A549 (cell line): ENCODE results near the gene THEM4. TPM values are rescaled to one million over a fixed set of nuclear protein-coding genes. Genes with fewer than 3 reads are reported as not detected.

Experiments
- ATAC-seq, 2 experiments: fragments of 200-7000 bp in 1 of 2; fragments of >200 bp in 1 of 2; cut with Nextera tagmentation in 1 of 2; cut with Tn5 transposase in 1 of 2; 3 replicates each; pipeline versions ENCODE4 v1.8.0 to v1.9.1; 2018 to 2020; ENCODE audit warnings: mild to moderate bottlenecking in 1 of 2, moderate library complexity in 1 of 2
- CTCF ChIA-PET: fragments of 300-600 bp; sonication (Branson Sonifier 250); formaldehyde crosslinking; extraction: SDS; loops from one replicate; lab custom pipeline; 2021; ENCODE audit warnings: antibody characterized with exemption, inconsistent platforms; lab: Yijun Ruan, JAX
- POLR2A ChIA-PET: fragments of 350-600 bp; formaldehyde crosslinking; extraction: SDS; loops from one replicate; lab custom pipeline; 2021; ENCODE audit warnings: antibody characterized with exemption, inconsistent platforms; lab: Yijun Ruan, JAX
- DNase-seq, 2 experiments: peaks; one replicate each; pipeline versions ENCODE4 v3.0.0 to v3.0.0-alpha.2; 2011 to 2016; ENCODE audit warnings: low read depth in 1 of 2, low spot score in 1 of 2
- FAIRE-seq: peaks from 2 replicates; lab custom pipeline; 2011; peaks lifted over from hg19 to GRCh38; lab: Jason Lieb, UNC
- H3K27ac ChIP-seq, 2 experiments: fragments of >200 bp; sonication (Bioruptor Twin); formaldehyde crosslinking; 3 replicates each; pipeline ENCODE4 v1.5.1; 2016 to 2017
- H3K4me1 ChIP-seq: fragments of >200 bp; sonication (Bioruptor Twin); formaldehyde crosslinking; 3 replicates; pipeline ENCODE4 v1.6.1; 2016
- H3K4me2 ChIP-seq: fragments of >200 bp; sonication (Bioruptor Twin); formaldehyde crosslinking; 3 replicates; pipeline ENCODE4 v1.6.1; 2016
- H3K4me3 ChIP-seq: fragments of >200 bp; sonication (Bioruptor Twin); formaldehyde crosslinking; 3 replicates; pipeline ENCODE4 v1.5.1; 2016
- H3K9me3 ChIP-seq: fragments of >200 bp; sonication (Bioruptor Twin); formaldehyde crosslinking; 3 replicates; pipeline ENCODE4 v1.6.1; 2016
- CHD2 ChIP-seq: fragments of 150-350 bp; IDR thresholded peaks from 2 replicates; pipeline ENCODE4 v1.6.1; 2014; ENCODE audit warnings: low read length; ENCODE audit not compliant: partially characterized antibody
- EHF ChIP-seq: fragments of 250-450 bp; sonication (Bioruptor Pico); IDR thresholded peaks from 2 replicates; pipeline ENCODE4 v1.5.0; 2020; ENCODE audit warnings: mild to moderate bottlenecking
- EHMT2 ChIP-seq: fragments of 200-600 bp; sonication (generic); IDR thresholded peaks from 2 replicates; pipeline ENCODE4 v1.6.1; 2016; ENCODE audit warnings: antibody characterized with exemption, low read depth, mild to moderate bottlenecking, moderate library complexity
- ESRRA ChIP-seq: fragments of 150-350 bp; IDR thresholded peaks from 2 replicates; pipeline ENCODE4 v1.6.1; 2014; ENCODE audit warnings: mild to moderate bottlenecking, low read length, borderline replicate concordance
- FOSB ChIP-seq: fragments of 250-450 bp; sonication (Bioruptor Pico); IDR thresholded peaks from 2 replicates; pipeline ENCODE4 v1.5.0; 2020; ENCODE audit warnings: mild to moderate bottlenecking, moderate library complexity
- FOSL2 ChIP-seq, 2 experiments: fragments of 450-650 bp in 1 of 2; fragments of >200 bp in 1 of 2; sonication (Bioruptor Twin) in 1 of 2; formaldehyde crosslinking; IDR thresholded peaks; 2 replicates each; pipeline versions ENCODE4 v1.5.0 to v1.6.1; 2016 to 2020; ENCODE audit warnings: mild to moderate bottlenecking in 1 of 2, moderate library complexity in 1 of 2
- FOXS1 ChIP-seq: fragments of 250-450 bp; sonication (Bioruptor Pico); IDR thresholded peaks from 2 replicates; pipeline ENCODE4 v1.5.0; 2020; ENCODE audit warnings: mild to moderate bottlenecking, moderate library complexity
- GATA3 ChIP-seq: IDR thresholded peaks from 2 replicates; pipeline ENCODE4 v1.6.1; 2012; ENCODE audit warnings: borderline replicate concordance
- HOXA7 ChIP-seq: fragments of 250-450 bp; sonication (Bioruptor Pico); IDR thresholded peaks from 2 replicates; pipeline ENCODE4 v1.5.0; 2020; ENCODE audit warnings: mild to moderate bottlenecking, moderate library complexity
- HOXB13 ChIP-seq: fragments of 250-450 bp; sonication (Bioruptor Pico); IDR thresholded peaks from 2 replicates; pipeline ENCODE4 v1.5.0; 2020; ENCODE audit warnings: low read depth, mild to moderate bottlenecking, moderate library complexity
- HOXB5 ChIP-seq: fragments of 250-450 bp; sonication (Bioruptor Pico); IDR thresholded peaks from 2 replicates; pipeline ENCODE4 v1.5.0; 2020; ENCODE audit warnings: mild to moderate bottlenecking, moderate library complexity
- JUNB ChIP-seq: fragments of >200 bp; sonication (Bioruptor Twin); formaldehyde crosslinking; IDR thresholded peaks from 2 replicates; pipeline ENCODE4 v1.6.1; 2016
- KDM1A ChIP-seq: fragments of 200-600 bp; sonication (generic); IDR thresholded peaks from 2 replicates; pipeline ENCODE4 v1.6.1; 2016; ENCODE audit warnings: low read depth, mild to moderate bottlenecking
- MAFK ChIP-seq: fragments of 450-650 bp; IDR thresholded peaks from 2 replicates; pipeline ENCODE4 v1.6.1; 2014; ENCODE audit not compliant: partially characterized antibody
- MAZ ChIP-seq: fragments of 150-350 bp; IDR thresholded peaks from 2 replicates; pipeline ENCODE4 v1.6.1; 2014; ENCODE audit warnings: antibody characterized with exemption, low read depth, low read length, borderline replicate concordance
- MYC ChIP-seq: IDR thresholded peaks from 2 replicates; pipeline ENCODE4 v1.6.1; 2012; ENCODE audit warnings: mild to moderate bottlenecking, inconsistent platforms, low read length, improper control_type of control experiment, borderline replicate concordance
- NR3C1 ChIP-seq: fragments of >200 bp; sonication (Bioruptor Twin); formaldehyde crosslinking; IDR thresholded peaks from 3 replicates; pipeline ENCODE4 v1.6.1; 2017
- PHF8 ChIP-seq: fragments of 200-600 bp; sonication (generic); IDR thresholded peaks from 2 replicates; pipeline ENCODE4 v1.6.1; 2016; ENCODE audit warnings: low read depth, mild to moderate bottlenecking, antibody characterized with exemption, moderate library complexity, borderline replicate concordance
- RARB ChIP-seq: fragments of 250-450 bp; sonication (Bioruptor Pico); IDR thresholded peaks from 2 replicates; pipeline ENCODE4 v1.8.0; 2021; ENCODE audit warnings: mild to moderate bottlenecking, moderate library complexity
- RCOR1 ChIP-seq: fragments of 150-350 bp; IDR thresholded peaks from 2 replicates; pipeline ENCODE4 v1.6.1; 2014; ENCODE audit warnings: antibody characterized with exemption, low read length, low read depth
- RFX5 ChIP-seq: fragments of 450-650 bp; IDR thresholded peaks from 2 replicates; pipeline ENCODE4 v1.7.1; 2014; ENCODE audit warnings: antibody characterized with exemption, mild to moderate bottlenecking, moderate library complexity
- RNF2 ChIP-seq: fragments of 200-600 bp; sonication (generic); IDR thresholded peaks from 2 replicates; pipeline ENCODE4 v1.6.1; 2016; ENCODE audit warnings: low read depth, mild to moderate bottlenecking, antibody characterized with exemption, moderate library complexity, borderline replicate concordance
- SMC3 ChIP-seq: fragments of >200 bp; sonication (Bioruptor Twin); formaldehyde crosslinking; IDR thresholded peaks from 3 replicates; pipeline ENCODE4 v1.6.1; 2018; ENCODE audit warnings: inconsistent platforms
- SREBF2 ChIP-seq: fragments of 450-650 bp; IDR thresholded peaks from 2 replicates; pipeline ENCODE4 v1.6.1; 2014; ENCODE audit warnings: mild to moderate bottlenecking, moderate library complexity
- ZNF302 ChIP-seq: fragments of 250-450 bp; sonication (Bioruptor Pico); IDR thresholded peaks from 2 replicates; pipeline ENCODE4 v1.9.0; 2021; ENCODE audit warnings: inconsistent platforms, mild to moderate bottlenecking, moderate library complexity
- ZSCAN20 ChIP-seq: fragments of 250-450 bp; sonication (Bioruptor Pico); IDR thresholded peaks from 2 replicates; pipeline ENCODE4 v1.8.0; 2022; ENCODE audit warnings: mild to moderate bottlenecking, moderate library complexity
- WGBS: methylation state at CpG from one replicate; pipeline ENCODE4 v1.1.6; 2017; ENCODE audit errors: missing lambda C conversion rate; 5-methylcytosine and 5-hydroxymethylcytosine counted together
- polyA plus RNA-seq, 4 experiments: library from polyadenylated mRNA; depleted of rRNA in 3 of 4; stranded (reverse); fragments of >200 nt; fragmentation: RNase III in 1 of 4; extraction: RNeasy Plus Mini Kit Qiagen cat#74134 plus additional on column Dnase treatment in 1 of 4; gene quantifications; 2 replicates in 3 of 4; 3 replicates in 1 of 4; pipeline ENCODE4 v1.2.3, GENCODE V29; 2011 to 2017
- TF ChIP-seq, protein P1 (sequence below): IDR thresholded peaks from 2 replicates; pipeline ENCODE4 v1.6.1; 2012
- TF ChIP-seq, protein P2 (sequence below): fragments of >200 bp; sonication (Bioruptor Twin); formaldehyde crosslinking; IDR thresholded peaks from 2 replicates; pipeline ENCODE4 v1.6.1; 2016

Gene THEM4
- polyA plus RNA-seq, 2 of the 4 experiments (the other 2 are of a cell fraction): 16.6 to 32.3 TPM

- H3K27ac ChIP-seq: no peak overlapping the region
- no peaks in the 10 kb centered on the region for H3K9me3 ChIP-seq
- no peak for FAIRE-seq
- H3K4me3 ChIP-seq: no peak overlapping the region
- no peak for DNase-seq
- CTCF ChIA-PET: interaction anchor here (0.9 to 1.2 kb wide), 4 partner anchors 9 to 316 kb away, joined by 3 to 4 read pairs (median 4); no protein-coding TSS in a partner anchor
- no peaks in the 10 kb centered on the region for H3K4me1 ChIP-seq
- POLR2A ChIA-PET: no interaction called here
- TF ChIP-seq, protein P1, sequence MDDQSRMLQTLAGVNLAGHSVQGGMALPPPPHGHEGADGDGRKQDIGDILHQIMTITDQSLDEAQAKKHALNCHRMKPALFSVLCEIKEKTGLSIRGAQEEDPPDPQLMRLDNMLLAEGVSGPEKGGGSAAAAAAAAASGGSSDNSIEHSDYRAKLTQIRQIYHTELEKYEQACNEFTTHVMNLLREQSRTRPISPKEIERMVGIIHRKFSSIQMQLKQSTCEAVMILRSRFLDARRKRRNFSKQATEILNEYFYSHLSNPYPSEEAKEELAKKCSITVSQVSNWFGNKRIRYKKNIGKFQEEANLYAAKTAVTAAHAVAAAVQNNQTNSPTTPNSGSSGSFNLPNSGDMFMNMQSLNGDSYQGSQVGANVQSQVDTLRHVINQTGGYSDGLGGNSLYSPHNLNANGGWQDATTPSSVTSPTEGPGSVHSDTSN: no peak
- TF ChIP-seq RFX5: no peak
- no peak for TF ChIP-seq FOXS1 (CRISPR knock-in tag)
- TF ChIP-seq RNF2: no peak
- no peak for TF ChIP-seq MAZ
- TF ChIP-seq FOSB (CRISPR knock-in tag): no peak
- no peak for TF ChIP-seq CHD2
- TF ChIP-seq FOSL2 (IDR thresholded peaks at IDR 0.05): no peak
- no peak for TF ChIP-seq FOSL2 (CRISPR knock-in tag; IDR thresholded peaks at IDR 0.05)
- TF ChIP-seq MYC: no peak
- no peak for TF ChIP-seq HOXB13 (CRISPR knock-in tag)
- TF ChIP-seq HOXB5: no peak
- TF ChIP-seq RARB: no peak
- TF ChIP-seq, all 56 proteins: peak for 0
- peak; percentile 17; a peak in 2 of 6 replicates for ATAC-seq
- WGBS: 41% methylated on average over 2 of the region's 2 CpGs
- no peak overlapping the region for H3K4me2 ChIP-seq
Observed at GRCh38 chr1:151864411-151864810, 44.9 kb downstream of the THEM4 start.

DNA sequence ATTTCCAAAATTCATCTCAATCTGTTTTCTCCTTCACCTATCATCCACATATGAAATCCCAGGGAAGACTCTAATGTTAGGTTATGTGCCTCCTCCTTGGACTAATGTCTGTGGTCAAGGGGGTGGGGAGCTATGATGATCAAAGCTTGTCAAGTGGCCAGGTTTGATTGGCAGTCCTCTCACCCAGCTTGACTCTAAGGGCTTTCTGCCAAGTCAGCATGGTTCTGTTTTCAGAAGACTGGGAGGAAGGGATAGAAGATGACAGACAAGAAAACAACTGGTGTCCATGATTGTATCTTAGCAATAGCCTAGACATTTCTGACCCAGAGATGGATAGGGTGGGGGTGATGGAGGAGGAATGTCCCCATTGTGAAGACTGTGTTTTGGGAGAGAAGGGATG is 46.7 kb downstream of the THEM4 start:
- CTCF ChIA-PET: no interaction called here
- POLR2A ChIA-PET: no interaction called here
- H3K4me1 ChIP-seq: no peaks in the 10 kb centered on the region
- ATAC-seq (no peak), FAIRE-seq (no peak), DNase-seq (no peak)
- TF ChIP-seq MAFK: peak; percentile 89
- no peak for TF ChIP-seq FOXS1 (CRISPR knock-in tag)
- no peak for TF ChIP-seq RCOR1
- H3K4me2 ChIP-seq: no peak overlapping the region
- no peak overlapping the region for H3K4me3 ChIP-seq
- no peaks in the 10 kb centered on the region for H3K9me3 ChIP-seq
- H3K27ac ChIP-seq: no peak overlapping the region

GRCh38 chr1:151860504-151861187 is 48.7 kb downstream of the THEM4 start:
- CTCF ChIA-PET: interaction anchor here (1.0 to 1.9 kb wide), 3 partner anchors 16 to 73 kb away, joined by 3 to 7 read pairs (median 3); no protein-coding TSS in a partner anchor
- H3K4me3 ChIP-seq: no peak overlapping the region
- WGBS: 66% methylated on average over 7 of the region's 7 CpGs
- H3K4me1 ChIP-seq: no peaks in the 10 kb centered on the region
- H3K4me2 ChIP-seq: no peak overlapping the region
- H3K9me3 ChIP-seq: no peaks in the 10 kb centered on the region
- POLR2A ChIA-PET: no interaction called here
- no peak overlapping the region for H3K27ac ChIP-seq
- FAIRE-seq (no peak), DNase-seq (no peak), ATAC-seq (no peak)
- TF ChIP-seq ZSCAN20 (no peak), EHF (CRISPR knock-in tag) (no peak), RARB (no peak), SREBF2 (no peak), ESRRA (no peak), EHMT2 (no peak)
- TF ChIP-seq, all 56 proteins: peak for 0

DNA sequence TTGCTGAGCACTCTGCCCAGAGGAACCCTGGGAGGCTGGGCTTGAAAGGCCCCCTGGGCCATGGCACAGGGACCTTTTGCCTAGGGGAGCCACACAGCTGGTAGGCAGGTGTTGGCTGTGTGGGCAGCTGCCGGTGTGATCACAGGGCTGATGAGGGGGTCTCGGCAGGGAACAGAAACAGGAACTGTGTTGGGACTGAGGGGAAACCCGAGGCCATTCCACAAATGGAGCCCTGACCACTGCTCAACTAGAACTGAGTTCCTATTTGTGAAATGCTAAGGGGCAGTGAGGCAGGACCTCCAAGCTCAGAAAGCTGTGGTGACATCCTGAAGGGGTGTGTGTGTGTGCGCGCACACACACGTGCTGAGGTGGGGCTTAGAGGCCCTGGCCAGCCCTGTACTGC is 49.4 kb downstream of the THEM4 start:
- DNase-seq (no peak), FAIRE-seq (no peak), ATAC-seq (no peak; a peak in 1 of 6 replicates)
- ChIA-PET POLR2A (no interaction called here), CTCF (interaction anchor here (1.4 to 1.9 kb wide), 2 partner anchors 20 to 23 kb away, joined by 4 to 7 read pairs; partner anchors contain the start of gene C2CD4D)
- Histone ChIP-seq H3K4me2 (no peak overlapping the region), H3K4me3 (no peak overlapping the region), H3K4me1 (no peaks in the 10 kb centered on the region), H3K9me3 (no peaks in the 10 kb centered on the region), H3K27ac (no peak overlapping the region)
- WGBS: 73% methylated on average over 6 of the region's 6 CpGs
- no peak for TF ChIP-seq KDM1A
- no peak for TF ChIP-seq FOXS1 (CRISPR knock-in tag)
- TF ChIP-seq NR3C1: no peak
- TF ChIP-seq SMC3: no peak
- TF ChIP-seq PHF8: no peak
- TF ChIP-seq, protein P2, sequence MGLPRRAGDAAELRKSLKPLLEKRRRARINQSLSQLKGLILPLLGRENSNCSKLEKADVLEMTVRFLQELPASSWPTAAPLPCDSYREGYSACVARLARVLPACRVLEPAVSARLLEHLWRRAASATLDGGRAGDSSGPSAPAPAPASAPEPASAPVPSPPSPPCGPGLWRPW: no peak
- no peak for TF ChIP-seq RNF2
- no peak for TF ChIP-seq HOXB5
- no peak for TF ChIP-seq HOXA7 (CRISPR knock-in tag)
- TF ChIP-seq JUNB: no peak
- TF ChIP-seq HOXB13 (CRISPR knock-in tag): no peak
- no peak for TF ChIP-seq GATA3
- TF ChIP-seq EHMT2: no peak
- no peak for TF ChIP-seq FOSL2 (IDR thresholded peaks at IDR 0.05)
- no peak for TF ChIP-seq FOSL2 (CRISPR knock-in tag; IDR thresholded peaks at IDR 0.05)
- no peak for TF ChIP-seq ZNF302 (CRISPR knock-in tag)
